GM12878 (cell line): ENCODE results near the gene GTPBP1. TPM values are rescaled to one million over a fixed set of nuclear protein-coding genes. Genes with fewer than 3 reads are reported as not detected.

Experiments
- ATAC-seq: fragments of 200-7000 bp; cut with Tn5 transposase; 3 replicates; pipeline ENCODE4 v1.9.1; 2020; ENCODE audit warnings: mild to moderate bottlenecking, moderate library complexity
- BruUV-seq: library from RNA; stranded (reverse); fragments of 400-500 nt; replicated peaks from 2 replicates; lab custom pipeline; 2021; lab: Mats Ljungman, UMichigan
- CTCF ChIA-PET: fragments of 300-600 bp; sonication (Branson Sonifier 250); formaldehyde crosslinking; extraction: SDS; loops from one replicate; lab custom pipeline; 2021; ENCODE audit warnings: inconsistent platforms; lab: Yijun Ruan, JAX
- POLR2A ChIA-PET: fragments of 350-600 bp; formaldehyde crosslinking; extraction: SDS; loops from one replicate; lab custom pipeline; 2021; ENCODE audit warnings: inconsistent platforms; lab: Charles Lee
- RAD21 ChIA-PET: fragments of 300-600 bp; sonication (Branson Sonifier 250); formaldehyde crosslinking; loops from one replicate; lab custom pipeline; 2023; ENCODE audit warnings: antibody characterized with exemption; ENCODE audit not compliant: unreplicated experiment; lab: Charles Lee
- SMC1A ChIA-PET: fragments of 300-600 bp; sonication (Branson Sonifier 250); formaldehyde crosslinking; loops from one replicate; lab custom pipeline; 2023; ENCODE audit not compliant: unreplicated experiment, uncharacterized antibody; lab: Charles Lee
- DNase-seq: peaks from one replicate; pipeline ENCODE4 v3.0.0-alpha.2; 2011; ENCODE audit warnings: low read depth, low spot score
- FAIRE-seq: peaks from 3 replicates; lab custom pipeline; 2011; peaks lifted over from hg19 to GRCh38; lab: Jason Lieb, UNC
- H2AFZ ChIP-seq: 2 replicates; pipeline ENCODE4 v1.6.0; 2011; ENCODE audit warnings: low read depth, low read length, control low read depth; ENCODE audit not compliant: control insufficient read depth
- H3K27ac ChIP-seq: 2 replicates; pipeline ENCODE4 v1.5.1; 2011; ENCODE audit warnings: control low read depth; ENCODE audit not compliant: control insufficient read depth, insufficient read depth
- H3K27me3 ChIP-seq, 2 experiments: replicated peaks in 1 of 2; 2 replicates each; pipeline versions ENCODE4 v1.6.0 to v1.6.1; 2011; ENCODE audit warnings: low read length in 1 of 2; ENCODE audit not compliant: control insufficient read depth in 2 of 2, insufficient read depth in 2 of 2
- H3K36me3 ChIP-seq, 2 experiments: 2 replicates each; pipeline ENCODE4 v1.5.1; 2011; ENCODE audit warnings: low read length in 1 of 2; ENCODE audit not compliant: control insufficient read depth in 2 of 2, insufficient read depth in 2 of 2
- H3K4me1 ChIP-seq: 2 replicates; pipeline ENCODE4 v1.6.1; 2011; ENCODE audit warnings: mild to moderate bottlenecking, low read length, moderate library complexity, mixed read lengths; ENCODE audit not compliant: control insufficient read depth, insufficient read depth
- H3K4me2 ChIP-seq: 2 replicates; pipeline ENCODE4 v1.6.0; 2011; ENCODE audit warnings: control low read depth; ENCODE audit not compliant: control insufficient read depth, insufficient read depth
- H3K4me3 ChIP-seq: fragments of 200-600 bp; sonication (generic); 2 replicates; pipeline ENCODE4 v1.5.1; 2016
- H3K79me2 ChIP-seq: 2 replicates; pipeline ENCODE4 v1.6.0; 2011; ENCODE audit warnings: low read length; ENCODE audit not compliant: control insufficient read depth, insufficient read depth
- H3K9ac ChIP-seq: 2 replicates; pipeline ENCODE4 v1.8.0; 2011; ENCODE audit warnings: low read length, control low read depth, mixed read lengths; ENCODE audit not compliant: control insufficient read depth, insufficient read depth
- H3K9me3 ChIP-seq: replicated peaks from 3 replicates; pipeline ENCODE4 v1.5.1; 2011; ENCODE audit warnings: mild to moderate bottlenecking, low read length; ENCODE audit not compliant: control insufficient read depth, insufficient read depth
- H4K20me1 ChIP-seq: 2 replicates; pipeline ENCODE4 v1.6.0; 2011; ENCODE audit not compliant: control insufficient read depth, insufficient read depth
- BHLHE40 ChIP-seq, 2 experiments: fragments of 450-650 bp in 1 of 2; IDR thresholded peaks; 2 replicates each; pipeline ENCODE4 v1.6.1; 2011 to 2017; ENCODE audit warnings: low read depth in 2 of 2, borderline replicate concordance in 1 of 2, improper control_type of control experiment in 1 of 2, low read length in 1 of 2, mild to moderate bottlenecking in 1 of 2
- CBFB ChIP-seq: IDR thresholded peaks from 2 replicates; pipeline ENCODE4 v1.6.1; 2016; ENCODE audit warnings: antibody characterized with exemption, low read depth
- CEBPB ChIP-seq, 2 experiments: fragments of 150-350 bp in 1 of 2; IDR thresholded peaks; 2 replicates each; pipeline ENCODE4 v1.6.1; 2012 to 2014; ENCODE audit warnings: low read depth in 2 of 2, low read length in 2 of 2, borderline replicate concordance in 1 of 2, inconsistent platforms in 1 of 2
- IRF4 ChIP-seq: IDR thresholded peaks from 2 replicates; pipeline ENCODE4 v1.6.1; 2011; ENCODE audit warnings: low read depth, low read length
- KLF5 ChIP-seq: fragments of 450-650 bp; IDR thresholded peaks from 2 replicates; pipeline ENCODE4 v1.6.1; 2014; ENCODE audit warnings: mild to moderate bottlenecking; ENCODE audit not compliant: partially characterized antibody
- TBL1XR1 ChIP-seq: IDR thresholded peaks from 2 replicates; pipeline ENCODE4 v1.6.1; 2012; ENCODE audit warnings: low read depth, low read length, improper control_type of control experiment
- WGBS: methylation state at CpG from one replicate; pipeline ENCODE4 v1.1.6; 2016; ENCODE audit warnings: low lambda C conversion rate; ENCODE audit not compliant: insufficient replicate concordance, insufficient coverage; ENCODE audit errors: missing lambda C conversion rate; 5-methylcytosine and 5-hydroxymethylcytosine counted together
- in situ Hi-C: fragments of 300-500 bp; cut with MboI; formaldehyde crosslinking; loops from 9 replicates; pipeline ENCODE4 v1.14.3; 2018; ENCODE audit warnings: mixed read lengths
- intact Hi-C: fragments of 100-400 bp; cut with micrococcal nuclease; formaldehyde crosslinking; loops from one replicate; pipeline ENCODE4 v1.14.2; 2022; ENCODE audit not compliant: unreplicated experiment
- polyA plus RNA-seq, 11 experiments: library from polyadenylated mRNA; depleted of rRNA in 4 of 11; unstranded in 6 of 11; stranded (reverse) in 5 of 11; fragments of >200 nt; fragmentation: Nextera tagmentation in 4 of 11; fragmentation: Illumina TruSeq in 1 of 11; extraction: Ambion mirVana in 4 of 11; extraction: Trizol in 1 of 11; gene quantifications; 1 replicate in 1 of 11; 2 replicates in 10 of 11; pipeline versions ENCODE4 v1.2.1 to v1.2.3, GENCODE V29; 2011 to 2016; ENCODE audit warnings: inconsistent platforms in 2 of 11, missing spikeins in 2 of 11, low read depth in 1 of 11
- total RNA-seq, 4 experiments: library from RNA; depleted of rRNA in 3 of 4; stranded (reverse); fragments of >200 nt in 3 of 4; fragmentation: Illumina TruSeq in 1 of 4; extraction: Trizol in 1 of 4; gene quantifications; 2 replicates each; pipeline versions ENCODE4 v1.2.1 to v1.2.3, GENCODE V29; 2013 to 2021
- TF ChIP-seq, protein P1 (sequence below): IDR thresholded peaks from 2 replicates; pipeline ENCODE4 v1.6.1; 2012; ENCODE audit warnings: improper control_type of control experiment, low read depth, low read length; ENCODE audit not compliant: insufficient replicate concordance
- TF ChIP-seq, protein P2 (sequence below): fragments of 450-650 bp; formaldehyde crosslinking; IDR thresholded peaks from 2 replicates; pipeline ENCODE4 v1.5.0; 2022; ENCODE audit warnings: mild to moderate bottlenecking, missing genetic modification characterization
- TF ChIP-seq, protein P3 (sequence below): IDR thresholded peaks from 2 replicates; pipeline ENCODE4 v1.6.1; 2011; ENCODE audit warnings: low read depth, mild to moderate bottlenecking, low read length, moderate library complexity, borderline replicate concordance; ENCODE audit errors: extremely low read depth
- TF ChIP-seq, protein P4 (sequence below): fragments of 450-650 bp; IDR thresholded peaks from 2 replicates; pipeline ENCODE4 v1.6.1; 2017; ENCODE audit warnings: antibody characterized with exemption, mild to moderate bottlenecking, moderate library complexity

The GTPBP1 gene
- total and polyA plus RNA-seq, 10 of the 15 experiments (the other 5 are each of a cell fraction or from before 2014, with no cell fraction given): 0.89 to 63.1 (median 34.2) TPM

DNA sequence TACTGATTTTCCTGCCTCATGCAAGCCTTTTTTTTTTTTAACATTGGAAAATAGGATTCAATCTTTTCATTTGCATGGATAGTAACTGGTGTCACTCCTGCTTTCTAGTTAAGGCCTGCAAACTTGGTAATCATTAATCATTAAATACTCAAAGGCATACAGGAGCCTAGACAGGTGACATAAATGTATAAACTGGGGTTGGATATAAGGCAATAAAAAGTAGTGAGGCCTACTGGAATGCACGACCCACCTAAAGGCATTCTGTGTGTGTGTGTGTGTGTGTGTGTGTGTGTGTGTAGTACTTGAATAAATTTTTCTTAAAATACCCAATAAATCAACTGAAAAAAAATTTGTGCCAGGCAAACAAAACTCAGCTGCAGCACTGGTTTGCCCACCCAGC lies 16.1 kb upstream of the GTPBP1 start:
- ATAC-seq (no peak), FAIRE-seq (no peak), DNase-seq (no peak)
- SMC1A ChIA-PET: interaction anchor here (1.3 kb wide), 1 partner anchor 17 kb away, joined by 4 read pairs; no protein-coding TSS in a partner anchor
- WGBS: 100% methylated on average over 1 of the region's 1 CpG
- no peaks in the 10 kb centered on the region for H3K27me3 ChIP-seq
- CTCF ChIA-PET: interaction anchor here (0.6 kb wide), 1 partner anchor 40 kb away, joined by 3 read pairs; no protein-coding TSS in a partner anchor
- POLR2A ChIA-PET: interaction anchor here (1.0 kb wide), 1 partner anchor 9 kb away, joined by 5 read pairs; no protein-coding TSS in a partner anchor
- no TSS peak for BruUV-seq
- no peaks in the 10 kb centered on the region for H4K20me1 ChIP-seq
- H3K9me3 ChIP-seq: no peaks in the 10 kb centered on the region
- intact Hi-C loops: no loop called here
- H3K4me1 ChIP-seq: no peaks in the 10 kb centered on the region; the same call in 1 of the 2 replicates
- RAD21 ChIA-PET: no interaction called here
- H2AFZ ChIP-seq: no peak overlapping the region
- no peak overlapping the region for H3K4me3 ChIP-seq
- H3K27ac ChIP-seq: no peak overlapping the region
- H3K79me2 ChIP-seq: peaks cover 1% of the 10 kb centered on the region
- H3K36me3 ChIP-seq: peaks cover 9 to 13% of the 10 kb centered on the region in 2 experiments; a peak in 3 of 4 replicates
- no peak overlapping the region for H3K4me2 ChIP-seq
- in situ Hi-C loops: no loop called here
- no peak overlapping the region for H3K9ac ChIP-seq
- TF ChIP-seq, protein P1, sequence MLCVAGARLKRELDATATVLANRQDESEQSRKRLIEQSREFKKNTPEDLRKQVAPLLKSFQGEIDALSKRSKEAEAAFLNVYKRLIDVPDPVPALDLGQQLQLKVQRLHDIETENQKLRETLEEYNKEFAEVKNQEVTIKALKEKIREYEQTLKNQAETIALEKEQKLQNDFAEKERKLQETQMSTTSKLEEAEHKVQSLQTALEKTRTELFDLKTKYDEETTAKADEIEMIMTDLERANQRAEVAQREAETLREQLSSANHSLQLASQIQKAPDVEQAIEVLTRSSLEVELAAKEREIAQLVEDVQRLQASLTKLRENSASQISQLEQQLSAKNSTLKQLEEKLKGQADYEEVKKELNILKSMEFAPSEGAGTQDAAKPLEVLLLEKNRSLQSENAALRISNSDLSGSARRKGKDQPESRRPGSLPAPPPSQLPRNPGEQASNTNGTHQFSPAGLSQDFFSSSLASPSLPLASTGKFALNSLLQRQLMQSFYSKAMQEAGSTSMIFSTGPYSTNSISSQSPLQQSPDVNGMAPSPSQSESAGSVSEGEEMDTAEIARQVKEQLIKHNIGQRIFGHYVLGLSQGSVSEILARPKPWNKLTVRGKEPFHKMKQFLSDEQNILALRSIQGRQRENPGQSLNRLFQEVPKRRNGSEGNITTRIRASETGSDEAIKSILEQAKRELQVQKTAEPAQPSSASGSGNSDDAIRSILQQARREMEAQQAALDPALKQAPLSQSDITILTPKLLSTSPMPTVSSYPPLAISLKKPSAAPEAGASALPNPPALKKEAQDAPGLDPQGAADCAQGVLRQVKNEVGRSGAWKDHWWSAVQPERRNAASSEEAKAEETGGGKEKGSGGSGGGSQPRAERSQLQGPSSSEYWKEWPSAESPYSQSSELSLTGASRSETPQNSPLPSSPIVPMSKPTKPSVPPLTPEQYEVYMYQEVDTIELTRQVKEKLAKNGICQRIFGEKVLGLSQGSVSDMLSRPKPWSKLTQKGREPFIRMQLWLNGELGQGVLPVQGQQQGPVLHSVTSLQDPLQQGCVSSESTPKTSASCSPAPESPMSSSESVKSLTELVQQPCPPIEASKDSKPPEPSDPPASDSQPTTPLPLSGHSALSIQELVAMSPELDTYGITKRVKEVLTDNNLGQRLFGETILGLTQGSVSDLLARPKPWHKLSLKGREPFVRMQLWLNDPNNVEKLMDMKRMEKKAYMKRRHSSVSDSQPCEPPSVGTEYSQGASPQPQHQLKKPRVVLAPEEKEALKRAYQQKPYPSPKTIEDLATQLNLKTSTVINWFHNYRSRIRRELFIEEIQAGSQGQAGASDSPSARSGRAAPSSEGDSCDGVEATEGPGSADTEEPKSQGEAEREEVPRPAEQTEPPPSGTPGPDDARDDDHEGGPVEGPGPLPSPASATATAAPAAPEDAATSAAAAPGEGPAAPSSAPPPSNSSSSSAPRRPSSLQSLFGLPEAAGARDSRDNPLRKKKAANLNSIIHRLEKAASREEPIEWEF: no peak
- TF ChIP-seq, protein P2, sequence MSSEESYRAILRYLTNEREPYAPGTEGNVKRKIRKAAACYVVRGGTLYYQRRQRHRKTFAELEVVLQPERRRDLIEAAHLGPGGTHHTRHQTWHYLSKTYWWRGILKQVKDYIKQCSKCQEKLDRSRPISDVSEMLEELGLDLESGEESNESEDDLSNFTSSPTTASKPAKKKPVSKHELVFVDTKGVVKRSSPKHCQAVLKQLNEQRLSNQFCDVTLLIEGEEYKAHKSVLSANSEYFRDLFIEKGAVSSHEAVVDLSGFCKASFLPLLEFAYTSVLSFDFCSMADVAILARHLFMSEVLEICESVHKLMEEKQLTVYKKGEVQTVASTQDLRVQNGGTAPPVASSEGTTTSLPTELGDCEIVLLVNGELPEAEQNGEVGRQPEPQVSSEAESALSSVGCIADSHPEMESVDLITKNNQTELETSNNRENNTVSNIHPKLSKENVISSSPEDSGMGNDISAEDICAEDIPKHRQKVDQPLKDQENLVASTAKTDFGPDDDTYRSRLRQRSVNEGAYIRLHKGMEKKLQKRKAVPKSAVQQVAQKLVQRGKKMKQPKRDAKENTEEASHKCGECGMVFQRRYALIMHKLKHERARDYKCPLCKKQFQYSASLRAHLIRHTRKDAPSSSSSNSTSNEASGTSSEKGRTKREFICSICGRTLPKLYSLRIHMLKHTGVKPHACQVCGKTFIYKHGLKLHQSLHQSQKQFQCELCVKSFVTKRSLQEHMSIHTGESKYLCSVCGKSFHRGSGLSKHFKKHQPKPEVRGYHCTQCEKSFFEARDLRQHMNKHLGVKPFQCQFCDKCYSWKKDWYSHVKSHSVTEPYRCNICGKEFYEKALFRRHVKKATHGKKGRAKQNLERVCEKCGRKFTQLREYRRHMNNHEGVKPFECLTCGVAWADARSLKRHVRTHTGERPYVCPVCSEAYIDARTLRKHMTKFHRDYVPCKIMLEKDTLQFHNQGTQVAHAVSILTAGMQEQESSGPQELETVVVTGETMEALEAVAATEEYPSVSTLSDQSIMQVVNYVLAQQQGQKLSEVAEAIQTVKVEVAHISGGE (CRISPR knock-in tag): no peak
- TF ChIP-seq, protein P3, sequence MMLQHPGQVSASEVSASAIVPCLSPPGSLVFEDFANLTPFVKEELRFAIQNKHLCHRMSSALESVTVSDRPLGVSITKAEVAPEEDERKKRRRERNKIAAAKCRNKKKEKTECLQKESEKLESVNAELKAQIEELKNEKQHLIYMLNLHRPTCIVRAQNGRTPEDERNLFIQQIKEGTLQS: no peak
- no peak for TF ChIP-seq CBFB
- TF ChIP-seq, protein P4, sequence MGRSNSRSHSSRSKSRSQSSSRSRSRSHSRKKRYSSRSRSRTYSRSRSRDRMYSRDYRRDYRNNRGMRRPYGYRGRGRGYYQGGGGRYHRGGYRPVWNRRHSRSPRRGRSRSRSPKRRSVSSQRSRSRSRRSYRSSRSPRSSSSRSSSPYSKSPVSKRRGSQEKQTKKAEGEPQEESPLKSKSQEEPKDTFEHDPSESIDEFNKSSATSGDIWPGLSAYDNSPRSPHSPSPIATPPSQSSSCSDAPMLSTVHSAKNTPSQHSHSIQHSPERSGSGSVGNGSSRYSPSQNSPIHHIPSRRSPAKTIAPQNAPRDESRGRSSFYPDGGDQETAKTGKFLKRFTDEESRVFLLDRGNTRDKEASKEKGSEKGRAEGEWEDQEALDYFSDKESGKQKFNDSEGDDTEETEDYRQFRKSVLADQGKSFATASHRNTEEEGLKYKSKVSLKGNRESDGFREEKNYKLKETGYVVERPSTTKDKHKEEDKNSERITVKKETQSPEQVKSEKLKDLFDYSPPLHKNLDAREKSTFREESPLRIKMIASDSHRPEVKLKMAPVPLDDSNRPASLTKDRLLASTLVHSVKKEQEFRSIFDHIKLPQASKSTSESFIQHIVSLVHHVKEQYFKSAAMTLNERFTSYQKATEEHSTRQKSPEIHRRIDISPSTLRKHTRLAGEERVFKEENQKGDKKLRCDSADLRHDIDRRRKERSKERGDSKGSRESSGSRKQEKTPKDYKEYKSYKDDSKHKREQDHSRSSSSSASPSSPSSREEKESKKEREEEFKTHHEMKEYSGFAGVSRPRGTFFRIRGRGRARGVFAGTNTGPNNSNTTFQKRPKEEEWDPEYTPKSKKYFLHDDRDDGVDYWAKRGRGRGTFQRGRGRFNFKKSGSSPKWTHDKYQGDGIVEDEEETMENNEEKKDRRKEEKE: no peak
- no peak for TF ChIP-seq CEBPB (IDR thresholded peaks at IDR 0.05; ENCODE audit: borderline replicate concordance in 1 of 2, low read depth in 2 of 2, low read length in 2 of 2)
- no peak for TF ChIP-seq BHLHE40 (IDR thresholded peaks at IDR 0.05; ENCODE audit: borderline replicate concordance in 1 of 2, low read depth in 2 of 2, low read length in 1 of 2)
- TF ChIP-seq IRF4: no peak
- TF ChIP-seq TBL1XR1: no peak
- no peak for TF ChIP-seq KLF5
